GM18526 (cell line): ENCODE results near the gene TST.

Source experiments
- POLR2A ChIP-seq: IDR thresholded peaks from 3 replicates; pipeline ENCODE4 v1.6.1; 2011; ENCODE audit not compliant: insufficient read length; ENCODE audit errors: extremely low read depth

Gene TST

GRCh38 chr22:37044634-37045625, 25.7 kb upstream of the TST start:
- no peak for TF ChIP-seq POLR2A

GRCh38 chr22:37043828-37044538, 24.7 kb upstream of the TST start:
- no peak for TF ChIP-seq POLR2A

- no peak for TF ChIP-seq POLR2A
These were observed 24.1 kb upstream of the TST start for GRCh38 chr22:37043209-37043827.

GRCh38 chr22:37039466-37039865, 20.2 kb upstream of the TST start:
- no peak for TF ChIP-seq POLR2A

GRCh38 chr22:37037669-37038068, 18.4 kb upstream of the TST start:
- no peak for TF ChIP-seq POLR2A

GRCh38 chr22:37036655-37037377, 17.6 kb upstream of the TST start:
- TF ChIP-seq POLR2A, result no peak

- TF ChIP-seq POLR2A, result no peak
These were observed 14.6 kb upstream of the TST start for GRCh38 chr22:37033605-37034430.

DNA sequence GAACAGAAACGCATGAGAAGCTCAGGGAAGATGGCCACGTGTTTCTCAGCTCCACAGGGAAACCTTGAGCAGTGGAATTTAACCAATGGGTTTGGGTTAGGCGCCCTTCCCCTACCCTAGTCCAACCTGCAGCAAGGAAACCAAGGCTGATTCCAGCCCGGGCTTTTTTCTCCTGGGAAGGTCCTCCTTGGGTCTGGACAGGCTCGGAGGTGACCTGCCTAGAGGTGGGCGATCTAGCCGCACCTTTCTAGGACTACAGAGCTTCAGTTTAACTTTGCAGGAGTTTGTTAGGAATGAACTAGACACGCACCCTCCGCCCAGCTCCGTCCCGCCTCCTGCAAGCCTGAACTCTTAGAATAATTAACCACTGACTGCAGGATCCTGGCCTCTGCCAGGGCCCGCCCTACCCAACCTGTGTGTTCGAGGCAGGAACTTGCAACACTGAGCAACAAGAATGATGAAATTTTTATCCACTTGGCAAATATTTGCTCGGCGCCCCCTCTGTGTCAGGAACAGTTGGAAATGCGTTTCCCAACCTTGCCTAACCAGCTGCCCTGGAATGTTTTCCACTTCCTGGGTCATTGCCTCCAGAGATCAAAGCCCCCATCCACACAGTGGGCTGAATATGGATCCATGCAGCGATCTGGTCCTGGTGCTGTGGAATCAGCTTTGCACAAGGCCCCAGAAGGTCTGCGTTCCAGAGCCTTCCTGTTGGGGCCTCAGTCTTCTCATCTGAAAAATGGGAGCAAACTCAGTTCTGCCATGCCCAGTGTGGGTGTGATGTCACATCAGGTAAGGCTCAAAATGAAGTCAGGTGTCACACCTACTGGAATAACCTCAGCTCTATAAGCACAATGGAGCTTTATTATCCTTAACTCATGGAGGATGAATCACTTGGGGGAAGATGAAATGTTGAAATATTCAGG, 13.6 kb upstream of the TST start:
- TF ChIP-seq POLR2A, result no peak

GRCh38 chr22:37032134-37032534, 12.9 kb upstream of the TST start:
- no peak for TF ChIP-seq POLR2A

GRCh38 chr22:37030560-37031281, 11.5 kb upstream of the TST start:
- no peak for TF ChIP-seq POLR2A

DNA sequence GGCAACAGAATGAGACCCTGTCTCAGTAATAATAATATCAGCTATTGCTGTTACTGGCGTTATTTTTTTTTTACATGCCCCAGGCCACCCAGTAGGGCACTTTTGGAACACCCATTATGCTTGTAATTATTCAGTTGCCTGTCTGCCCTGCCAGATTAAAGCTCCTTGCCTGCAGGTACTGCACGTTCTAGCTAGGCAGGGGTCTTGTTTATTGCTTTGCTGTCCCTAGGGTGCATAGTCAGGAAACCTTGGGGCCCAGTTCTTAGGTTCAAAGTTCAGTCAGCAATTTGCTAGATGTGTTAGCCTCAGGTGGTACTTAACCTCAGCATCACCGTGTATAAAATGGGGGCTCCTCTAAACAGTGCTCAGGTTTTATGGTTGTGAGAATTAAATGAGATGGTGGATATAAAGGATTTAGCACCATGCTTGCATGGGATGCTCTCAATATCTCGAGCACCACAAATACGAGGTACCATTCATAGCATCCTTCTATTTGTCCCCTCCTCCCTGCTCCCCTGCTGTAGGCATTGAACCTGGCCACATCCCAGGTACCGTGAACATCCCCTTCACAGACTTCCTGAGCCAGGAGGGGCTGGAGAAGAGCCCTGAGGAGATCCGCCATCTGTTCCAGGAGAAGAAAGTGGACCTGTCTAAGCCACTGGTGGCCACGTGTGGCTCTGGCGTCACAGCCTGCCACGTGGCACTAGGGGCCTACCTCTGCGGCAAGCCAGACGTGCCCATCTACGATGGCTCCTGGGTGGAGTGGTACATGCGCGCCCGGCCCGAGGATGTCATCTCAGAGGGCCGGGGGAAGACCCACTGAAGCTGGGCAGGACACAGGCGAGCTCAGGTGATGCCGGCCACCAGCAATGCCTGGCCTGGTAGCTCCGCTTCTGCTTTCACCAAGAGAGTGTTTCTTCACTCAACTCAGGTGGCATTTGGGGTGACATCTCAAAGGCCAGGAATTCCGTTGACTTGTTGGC, 9.7 kb upstream of the TST start:
- no peak for TF ChIP-seq POLR2A
